Renal cortex interstitium (tissue), 11 donors: ENCODE data around the gene PUS7. TPM values are rescaled to one million over a fixed set of nuclear protein-coding genes. Genes with fewer than 3 reads are reported as not detected.
"Not testable (repeated sequence)": the region's sequence is repeated elsewhere in the genome, so short reads cannot be mapped to it uniquely, and the experiment has no call there.

Source experiments
- DNase-seq, 11 donors: peaks; one replicate each; pipeline ENCODE4 v3.0.0-alpha.2; 2013; ENCODE audit warnings: low read depth in 9 of 11, low spot score in 4 of 11; ENCODE audit errors: extremely low read depth in 1 of 11
- polyA plus RNA-seq, 3 donors: library from polyadenylated mRNA; unstranded; fragments of 120-200 nt; gene quantifications; one replicate each; pipeline ENCODE4 v1.2.1, GENCODE V29; 2013; ENCODE audit not compliant: insufficient read length in 3 of 3

Gene PUS7
- polyA plus RNA-seq, 3 donors: 18.3 to 24.9 (median 19.2) TPM

GRCh38 chr7:105409775-105410174 lies 112.3 kb downstream of the PUS7 start:
- DNase-seq: not testable (repeated sequence)

DNA sequence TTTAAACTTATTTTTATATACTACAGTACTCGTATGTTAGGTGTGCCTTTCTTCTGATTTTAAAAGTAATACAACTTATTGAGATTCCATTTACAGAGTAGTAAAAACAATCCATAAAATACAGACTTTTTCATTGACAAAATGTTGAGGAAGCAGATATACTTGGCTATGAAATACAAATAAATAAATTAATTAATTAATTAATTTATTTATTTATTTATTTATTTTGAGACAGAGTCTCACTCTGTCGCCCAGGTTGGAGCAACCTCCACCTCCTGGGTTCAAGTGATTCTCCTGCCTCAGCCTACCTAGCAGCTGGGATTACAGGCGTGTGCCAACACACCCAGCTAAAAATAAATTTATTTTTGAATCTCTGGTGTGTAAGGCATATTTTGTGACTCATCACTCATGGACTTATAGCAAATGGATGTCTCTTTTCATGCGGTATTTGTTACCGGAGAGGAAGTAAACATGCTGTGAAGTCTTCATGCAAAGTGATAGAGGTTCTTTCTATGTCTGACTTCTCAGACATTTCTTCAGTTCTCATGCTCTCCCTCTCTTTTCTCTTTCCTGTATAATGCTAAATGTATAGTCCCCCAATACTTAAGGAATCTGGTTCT lies 113.2 kb downstream of the PUS7 start:
- DNase-seq: no peak

Other genes starting within 250 kb of the PUS7 start
- gene SRPK2, start 133.3 kb downstream of the PUS7 start, polyA plus RNA-seq: 10 to 100 TPM; 47.1 to 49.8 (median 48.7) TPM
- gene RINT1, start 9.9 kb upstream of the PUS7 start, polyA plus RNA-seq: 10 to 100 TPM; 19.3 to 27.7 (median 26.9) TPM
- gene EFCAB10, start 59.2 kb upstream of the PUS7 start, polyA plus RNA-seq: 1 to 10 TPM; 2.1 to 2.2 (median 2.2) TPM